ENCODE data around the gene SMIM10L1. TPM values are rescaled to one million over a fixed set of nuclear protein-coding genes. Genes with fewer than 3 reads are reported as not detected.

The SMIM10L1 gene
- total and polyA plus RNA-seq, 2 of the 8 experiments (the other 6 are each of a cell fraction or from before 2014, with no cell fraction given) = 3.7 to 14.2 TPM

DNA sequence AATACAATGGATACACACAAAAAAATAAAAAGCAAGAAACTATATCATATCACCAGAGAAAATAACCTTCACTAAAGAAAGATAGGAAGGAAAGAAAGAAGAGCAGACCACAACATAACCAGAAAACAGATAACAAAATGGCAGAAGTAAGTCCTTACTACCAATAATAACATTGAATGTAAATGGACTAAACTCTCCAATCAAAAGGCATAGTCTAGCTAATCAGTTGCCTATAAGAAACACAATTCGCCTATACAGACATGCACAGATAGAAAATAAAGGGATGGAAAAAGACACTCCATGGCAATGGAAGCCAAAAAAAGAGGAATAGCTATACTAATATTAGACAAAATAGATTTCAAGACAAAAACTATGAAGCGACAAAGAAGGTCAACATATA lies 27.6 kb upstream of the SMIM10L1 start:
- H2BK12ac ChIP-seq (ENCODE audit: low read depth, low read length) = no peak overlapping the region

More for the DNA sequence above, 27.6 kb upstream of the SMIM10L1 start:
- H3K27ac ChIP-seq (ENCODE audit: low read depth, low read length) = no peak overlapping the region
- no peak overlapping the region for H2AFZ ChIP-seq (ENCODE audit: low read length)
- H3K9me3 ChIP-seq (ENCODE audit: insufficient read depth in 2 of 2, low read depth in 1 of 2, low read length in 1 of 2) = peaks cover 0 to 3% of the 10 kb centered on the region in 2 experiments; a peak in 1 of 4 replicates
- H2BK20ac ChIP-seq (ENCODE audit: low read length) = no peak overlapping the region
- WGBS, 2 experiments (ENCODE audit: extremely low coverage in 1 of 2, insufficient coverage in 1 of 2, insufficient read length in 1 of 2, insufficient replicate concordance in 2 of 2, low coverage in 1 of 2, low lambda C conversion rate in 2 of 2, missing lambda C conversion rate in 1 of 2) = 64% methylated on average over 2 of the region's 2 CpGs; no CpG with 5 or more reads in 1 of the 2 experiments
- DNase-seq (ENCODE audit: low read depth in 1 of 2, low spot score in 2 of 2) (no peak), FAIRE-seq (no peak)
- no peak overlapping the region for H2BK5ac ChIP-seq (ENCODE audit: low read depth, low read length)
- no peak overlapping the region for H3K4me3 ChIP-seq (ENCODE audit: extremely low read depth in 1 of 4, insufficient read depth in 2 of 4, low read depth in 3 of 4, low read length in 4 of 4)
- H3K23ac ChIP-seq (ENCODE audit: insufficient read length) = no peak overlapping the region
- no peak overlapping the region for H3K56ac ChIP-seq (replicated peaks; ENCODE audit: insufficient read length, low read depth, low read length)
- H3K79me1 ChIP-seq (ENCODE audit: low read depth, low read length) = no peaks in the 10 kb centered on the region
- no peak overlapping the region for H4K5ac ChIP-seq (ENCODE audit: insufficient read length, low read depth, low read length)
- H4K8ac ChIP-seq (ENCODE audit: extremely low read depth, insufficient read depth, low read length) = no peak overlapping the region
- no peak overlapping the region for H2AK5ac ChIP-seq (ENCODE audit: low read depth, low read length)
- H4K91ac ChIP-seq (replicated peaks; ENCODE audit: insufficient read length, low read length) = no peak overlapping the region
- H3K4ac ChIP-seq (replicated peaks; ENCODE audit: insufficient read length, low read depth, low read length) = no peak overlapping the region
- H3K27me3 ChIP-seq (replicated peaks in 1 of 4; ENCODE audit: control insufficient read depth in 3 of 4, extremely low read depth in 1 of 4, insufficient read depth in 3 of 4, low read length in 3 of 4) = no peaks in the 10 kb centered on the region
- no peak overlapping the region for H2BK15ac ChIP-seq (ENCODE audit: low read length)
- ChIA-PET POLR2A (ENCODE audit: partially characterized antibody) (no interaction called here), CTCF (ENCODE audit: partially characterized antibody) (interaction anchor here (0.8 to 1.2 kb wide), 3 partner anchors 12 to 16 kb away, joined by 3 read pairs; no protein-coding TSS in a partner anchor)
- H3K14ac ChIP-seq (ENCODE audit: insufficient read length) = no peak overlapping the region
- no peaks in the 10 kb centered on the region for H4K20me1 ChIP-seq (replicated peaks in 1 of 2; ENCODE audit: control insufficient read depth in 1 of 2, insufficient read depth in 2 of 2, low read length in 2 of 2)
- no peaks in the 10 kb centered on the region for H3K4me1 ChIP-seq (replicated peaks in 1 of 4; ENCODE audit: control insufficient read depth in 3 of 4, insufficient read depth in 4 of 4, low read length in 3 of 4)
- peaks cover 0 to 5% (median 0%) of the 10 kb centered on the region in 4 experiments; a peak in 2 of 8 replicates for H3K36me3 ChIP-seq (ENCODE audit: control insufficient read depth in 2 of 4, insufficient read depth in 4 of 4, low read length in 3 of 4)
- H3K23me2 ChIP-seq (ENCODE audit: low read depth, low read length) = no peaks in the 10 kb centered on the region
- H3K9ac ChIP-seq (replicated peaks in 1 of 4; ENCODE audit: extremely low read depth in 1 of 4, low read depth in 3 of 4, low read length in 3 of 4) = no peak overlapping the region
- H3K79me2 ChIP-seq (ENCODE audit: control insufficient read depth in 1 of 2, insufficient read depth in 2 of 2, low read length in 2 of 2) = peaks cover 4 to 86% of the 10 kb centered on the region in 2 experiments; a peak in 3 of 4 replicates
- H3K18ac ChIP-seq (ENCODE audit: extremely low read depth, low read length) = no peak overlapping the region
- H3K4me2 ChIP-seq (ENCODE audit: insufficient read depth in 1 of 2, low read depth in 2 of 2, low read length in 2 of 2) = no peak overlapping the region
- TF ChIP-seq SUZ12 (IDR thresholded peaks at IDR 0.05; ENCODE audit: low read length) (no peak), CBX5 (IDR thresholded peaks at IDR 0.05; ENCODE audit: low read depth, low read length) (no peak), EGR1 (IDR thresholded peaks at IDR 0.05; ENCODE audit: borderline replicate concordance, low read depth, low read length) (no peak), BACH1 (IDR thresholded peaks at IDR 0.05; ENCODE audit: low read length) (no peak), PHF8 (conservative IDR thresholded peaks at IDR 0.05; ENCODE audit: low read depth, low read length) (no peak), BRCA1 (IDR thresholded peaks at IDR 0.05; ENCODE audit: low read depth, low read length) (no peak), SP1 (IDR thresholded peaks at IDR 0.05; ENCODE audit: low read depth, low read length) (no peak), JUND (IDR thresholded peaks at IDR 0.05; ENCODE audit: low read length) (no peak), CTBP2 (IDR thresholded peaks at IDR 0.05; ENCODE audit: borderline replicate concordance, insufficient read depth, insufficient read length, low read length) (no peak), HDAC6 (IDR thresholded peaks at IDR 0.05; ENCODE audit: low read depth, low read length) (no peak)
- TF ChIP-seq, protein P1, sequence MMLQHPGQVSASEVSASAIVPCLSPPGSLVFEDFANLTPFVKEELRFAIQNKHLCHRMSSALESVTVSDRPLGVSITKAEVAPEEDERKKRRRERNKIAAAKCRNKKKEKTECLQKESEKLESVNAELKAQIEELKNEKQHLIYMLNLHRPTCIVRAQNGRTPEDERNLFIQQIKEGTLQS (IDR thresholded peaks at IDR 0.05; ENCODE audit: insufficient read depth, low read depth, low read length) = no peak
- TF ChIP-seq, protein P2, sequence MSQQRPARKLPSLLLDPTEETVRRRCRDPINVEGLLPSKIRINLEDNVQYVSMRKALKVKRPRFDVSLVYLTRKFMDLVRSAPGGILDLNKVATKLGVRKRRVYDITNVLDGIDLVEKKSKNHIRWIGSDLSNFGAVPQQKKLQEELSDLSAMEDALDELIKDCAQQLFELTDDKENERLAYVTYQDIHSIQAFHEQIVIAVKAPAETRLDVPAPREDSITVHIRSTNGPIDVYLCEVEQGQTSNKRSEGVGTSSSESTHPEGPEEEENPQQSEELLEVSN (IDR thresholded peaks at IDR 0.05) = no peak
- no peak overlapping the region for H2BK120ac ChIP-seq (replicated peaks; ENCODE audit: low read depth, low read length)
